ENCODE data around the gene KRTAP20-1.

KRTAP20-1 gene

DNA sequence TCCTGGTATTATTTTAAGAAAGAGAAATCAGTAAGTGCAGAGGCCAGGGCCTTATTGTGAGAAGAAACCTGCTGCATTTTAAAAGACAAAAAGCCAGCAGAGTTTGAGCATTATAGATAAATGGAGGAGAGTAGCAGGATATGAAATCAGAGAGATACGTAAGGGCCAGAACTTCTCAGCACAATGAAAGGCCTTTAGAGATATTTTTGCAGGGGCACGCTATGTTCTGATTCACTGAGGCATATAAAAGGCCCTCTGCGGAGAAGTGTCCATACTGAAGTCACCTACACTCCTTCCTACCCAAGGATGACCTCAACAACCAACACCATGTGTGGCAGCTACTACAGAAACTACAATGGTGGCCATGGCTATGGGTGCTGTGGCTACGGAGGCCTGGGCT is 24.1 kb upstream of the KRTAP20-1 start, which contains the start of gene KRTAP6-3:
TSS of gene KRTAP6-3 (plus strand) at position 301 of the 400 bp plus-strand sequence. CDS start at position 307, 6 bp downstream.
- H3K9me2 ChIP-seq (replicated peaks; ENCODE audit: control insufficient read depth, low read length) = no peaks in the 10 kb centered on the region
- no peak within 1 kb of the TSS for H3K4me2 ChIP-seq (ENCODE audit: low read length)
- H3K27ac ChIP-seq (ENCODE audit: low read depth, low read length) = no peak within 1 kb of the TSS
- H3K4me3 ChIP-seq (ENCODE audit: low read length) = no peak within 1 kb of the TSS
- no peaks in the 10 kb centered on the region for H3K36me3 ChIP-seq (ENCODE audit: control insufficient read depth, low read length)
- TF ChIP-seq, protein P1, sequence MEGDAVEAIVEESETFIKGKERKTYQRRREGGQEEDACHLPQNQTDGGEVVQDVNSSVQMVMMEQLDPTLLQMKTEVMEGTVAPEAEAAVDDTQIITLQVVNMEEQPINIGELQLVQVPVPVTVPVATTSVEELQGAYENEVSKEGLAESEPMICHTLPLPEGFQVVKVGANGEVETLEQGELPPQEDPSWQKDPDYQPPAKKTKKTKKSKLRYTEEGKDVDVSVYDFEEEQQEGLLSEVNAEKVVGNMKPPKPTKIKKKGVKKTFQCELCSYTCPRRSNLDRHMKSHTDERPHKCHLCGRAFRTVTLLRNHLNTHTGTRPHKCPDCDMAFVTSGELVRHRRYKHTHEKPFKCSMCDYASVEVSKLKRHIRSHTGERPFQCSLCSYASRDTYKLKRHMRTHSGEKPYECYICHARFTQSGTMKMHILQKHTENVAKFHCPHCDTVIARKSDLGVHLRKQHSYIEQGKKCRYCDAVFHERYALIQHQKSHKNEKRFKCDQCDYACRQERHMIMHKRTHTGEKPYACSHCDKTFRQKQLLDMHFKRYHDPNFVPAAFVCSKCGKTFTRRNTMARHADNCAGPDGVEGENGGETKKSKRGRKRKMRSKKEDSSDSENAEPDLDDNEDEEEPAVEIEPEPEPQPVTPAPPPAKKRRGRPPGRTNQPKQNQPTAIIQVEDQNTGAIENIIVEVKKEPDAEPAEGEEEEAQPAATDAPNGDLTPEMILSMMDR (IDR thresholded peaks at IDR 0.05; ENCODE audit: low read depth, low read length, poor library complexity, severe bottlenecking) = no peak
- no peak for TF ChIP-seq EZH2phosphoT487 (IDR thresholded peaks at IDR 0.05; ENCODE audit: borderline replicate concordance, low read length)
- H3F3A ChIP-seq (ENCODE audit: control insufficient read depth, insufficient read depth) = no peaks in the 10 kb centered on the region
- no peaks in the 10 kb centered on the region for H3K27me3 ChIP-seq (ENCODE audit: control insufficient read depth, low read length)
- no peaks in the 10 kb centered on the region for H3K4me1 ChIP-seq (ENCODE audit: control insufficient read depth, low read length)
- H4K20me1 ChIP-seq (ENCODE audit: control insufficient read depth, insufficient read depth, low read depth, low read length) = no peaks in the 10 kb centered on the region
- H3K9me3 ChIP-seq (ENCODE audit: control insufficient read depth, insufficient read depth, low read length) = no peaks in the 10 kb centered on the region
- no peaks in the 10 kb centered on the region for H3K79me2 ChIP-seq (ENCODE audit: control insufficient read depth, low read length)

DNA sequence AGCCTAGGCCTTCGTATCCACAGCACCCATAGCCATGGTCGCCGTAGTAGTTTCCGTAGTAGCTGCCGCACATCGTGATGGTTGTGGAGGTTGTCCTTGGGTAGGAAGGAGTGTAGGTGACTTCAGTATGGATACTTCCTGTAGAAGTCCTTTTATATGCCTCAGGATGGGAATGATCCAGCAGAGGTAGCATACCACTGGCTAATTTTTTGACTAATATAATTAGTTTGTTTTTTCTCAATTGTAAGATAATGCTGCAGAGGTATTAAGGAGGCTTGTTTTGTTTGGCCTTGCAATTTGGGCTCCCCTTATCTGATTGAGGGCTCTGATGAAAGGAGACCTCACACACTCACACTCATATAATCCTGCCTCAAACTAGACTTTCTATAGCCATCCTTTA is 17.4 kb upstream of the KRTAP20-1 start, which contains the start of gene KRTAP6-2:
TSS of gene KRTAP6-2 (minus strand) at position 101 of the 400 bp plus-strand sequence. CDS start at position 73, 28 bp downstream.
- H3K4me3 ChIP-seq (ENCODE audit: low read length) = no peak within 1 kb of the TSS
- H3K36me3 ChIP-seq (ENCODE audit: control insufficient read depth, low read length) = no peaks in the 10 kb centered on the region
- no peaks in the 10 kb centered on the region for H3K9me3 ChIP-seq (ENCODE audit: control insufficient read depth, insufficient read depth, low read length)
- H3K9me2 ChIP-seq (replicated peaks; ENCODE audit: control insufficient read depth, low read length) = no peaks in the 10 kb centered on the region
- no peak within 1 kb of the TSS for H3K4me2 ChIP-seq (ENCODE audit: low read length)
- no peak for TF ChIP-seq EZH2phosphoT487 (IDR thresholded peaks at IDR 0.05; ENCODE audit: borderline replicate concordance, low read length)
- TF ChIP-seq, protein P1 (IDR thresholded peaks at IDR 0.05; ENCODE audit: low read depth, low read length, poor library complexity, severe bottlenecking) = no peak
- no peak within 1 kb of the TSS for H3K27ac ChIP-seq (ENCODE audit: low read depth, low read length)
- no peaks in the 10 kb centered on the region for H3K79me2 ChIP-seq (ENCODE audit: control insufficient read depth, low read length)
- H3K4me1 ChIP-seq (ENCODE audit: control insufficient read depth, low read length) = no peaks in the 10 kb centered on the region
- H3F3A ChIP-seq (ENCODE audit: control insufficient read depth, insufficient read depth) = no peaks in the 10 kb centered on the region
- H3K27me3 ChIP-seq (ENCODE audit: control insufficient read depth, low read length) = no peaks in the 10 kb centered on the region
- no peaks in the 10 kb centered on the region for H4K20me1 ChIP-seq (ENCODE audit: control insufficient read depth, insufficient read depth, low read depth, low read length)

DNA sequence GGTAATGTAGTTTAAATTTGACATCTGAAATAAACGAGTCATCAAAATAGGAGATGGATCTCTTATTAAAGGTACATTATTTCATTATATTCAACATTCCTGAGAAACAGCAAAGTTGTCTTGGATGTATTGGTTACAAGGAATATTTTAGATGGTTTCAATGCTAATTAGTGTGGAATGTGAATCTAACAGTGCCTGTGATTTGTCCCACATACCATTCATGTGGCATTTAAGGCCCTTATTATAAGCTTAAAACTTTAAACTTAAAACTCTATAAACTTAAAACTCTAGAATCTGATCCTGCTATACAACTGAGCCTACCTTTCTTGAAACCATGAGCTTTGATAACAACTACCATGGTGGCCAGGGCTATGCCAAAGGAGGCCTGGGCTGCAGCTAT is 15.4 kb upstream of the KRTAP20-1 start, which contains the start of gene KRTAP22-1:
TSS of gene KRTAP22-1 (plus strand) at position 301 of the 400 bp plus-strand sequence.
- Histone ChIP-seq H3K27ac (ENCODE audit: low read depth, low read length) (no peak within 1 kb of the TSS), H3K4me2 (ENCODE audit: low read length) (no peak within 1 kb of the TSS), H3K27me3 (ENCODE audit: control insufficient read depth, low read length) (no peaks in the 10 kb centered on the region), H3K9me2 (replicated peaks; ENCODE audit: control insufficient read depth, low read length) (no peaks in the 10 kb centered on the region), H3K79me2 (ENCODE audit: control insufficient read depth, low read length) (no peaks in the 10 kb centered on the region), H3K4me3 (ENCODE audit: low read length) (no peak within 1 kb of the TSS), H4K20me1 (ENCODE audit: control insufficient read depth, insufficient read depth, low read depth, low read length) (no peaks in the 10 kb centered on the region), H3F3A (ENCODE audit: control insufficient read depth, insufficient read depth) (no peaks in the 10 kb centered on the region), H3K36me3 (ENCODE audit: control insufficient read depth, low read length) (no peaks in the 10 kb centered on the region), H3K9me3 (ENCODE audit: control insufficient read depth, insufficient read depth, low read length) (no peaks in the 10 kb centered on the region), H3K4me1 (ENCODE audit: control insufficient read depth, low read length) (no peaks in the 10 kb centered on the region)
- TF ChIP-seq, protein P1 (IDR thresholded peaks at IDR 0.05; ENCODE audit: low read depth, low read length, poor library complexity, severe bottlenecking) = no peak
- TF ChIP-seq EZH2phosphoT487 (IDR thresholded peaks at IDR 0.05; ENCODE audit: borderline replicate concordance, low read length) = no peak

Measured in DOHH2 (cell line).